Esophagus muscularis mucosa (tissue), 4 donors: ENCODE results near the gene LIMCH1.

Experiments used
- CTCF ChIP-seq, 3 experiments: fragments of 200-600 bp in 2 of 3; fragments of 450-650 bp in 1 of 3; sonication (generic) in 2 of 3; IDR thresholded peaks; one replicate each; pipeline ENCODE4 v1.5.1; 2017 to 2019; ENCODE audit warnings: antibody characterized with exemption in 3 of 3, mild to moderate bottlenecking in 2 of 3, moderate library complexity in 1 of 3
- EP300 ChIP-seq: sonication (generic); formaldehyde crosslinking; IDR thresholded peaks from one replicate; pipeline ENCODE4 v1.6.1; 2017; ENCODE audit warnings: antibody characterized with exemption
- POLR2A ChIP-seq: fragments of 450-650 bp; IDR thresholded peaks from one replicate; pipeline ENCODE4 v1.6.1; 2017; ENCODE audit warnings: antibody characterized with exemption, moderate library complexity, mild to moderate bottlenecking, low read depth
- POLR2AphosphoS5 ChIP-seq, 2 donors: sonication (generic); formaldehyde crosslinking; IDR thresholded peaks; one replicate each; pipeline ENCODE4 v1.6.1; 2017; ENCODE audit warnings: antibody characterized with exemption in 2 of 2

GRCh38 chr4:41643331-41643730 lies 105.4 kb downstream of the LIMCH1 start:
- no peak for TF ChIP-seq CTCF (IDR thresholded peaks at IDR 0.05)
- TF ChIP-seq POLR2A = no peak
- no peak for TF ChIP-seq POLR2AphosphoS5 (IDR thresholded peaks at IDR 0.05)
- TF ChIP-seq EP300 = no peak
